ENCODE data around the gene NTSR1.

The NTSR1 gene

GRCh38 chr20:62773845-62774714, 65.4 kb downstream of the NTSR1 start:
- no peak for DNase-seq

- no peak for DNase-seq
Measured at GRCh38 chr20:62774762-62775161, 66.1 kb downstream of the NTSR1 start.

GRCh38 chr20:62775206-62775605, 66.6 kb downstream of the NTSR1 start:
- DNase-seq: no peak

GRCh38 chr20:62776035-62776691, 67.5 kb downstream of the NTSR1 start:
- DNase-seq: no peak

- no peak for DNase-seq
Measured at GRCh38 chr20:62776692-62777527, 68.3 kb downstream of the NTSR1 start.

- DNase-seq: no peak
Measured at GRCh38 chr20:62777528-62777830, 68.8 kb downstream of the NTSR1 start.

GRCh38 chr20:62778058-62778457, 69.4 kb downstream of the NTSR1 start:
- DNase-seq: no peak

- DNase-seq: no peak
Measured at GRCh38 chr20:62778601-62779416, 70.2 kb downstream of the NTSR1 start.

- DNase-seq: no peak
Measured at GRCh38 chr20:62779417-62779685, 70.7 kb downstream of the NTSR1 start.

GRCh38 chr20:62780204-62780603, 71.6 kb downstream of the NTSR1 start:
- DNase-seq: no peak

- DNase-seq: peak; percentile 11
Measured at GRCh38 chr20:62780696-62781095, 72.1 kb downstream of the NTSR1 start.

GRCh38 chr20:62782149-62782892, 73.7 kb downstream of the NTSR1 start:
- no peak for DNase-seq

GRCh38 chr20:62782893-62783278, 74.2 kb downstream of the NTSR1 start:
- no peak for DNase-seq

- DNase-seq: no peak
Measured at GRCh38 chr20:62784497-62784896, 75.9 kb downstream of the NTSR1 start.

GRCh38 chr20:62785393-62785792, 76.8 kb downstream of the NTSR1 start:
- DNase-seq: no peak

- DNase-seq: no peak
Measured at GRCh38 chr20:62786157-62786556, 77.5 kb downstream of the NTSR1 start.

- DNase-seq: no peak
Measured at GRCh38 chr20:62787321-62787720, 78.7 kb downstream of the NTSR1 start.

GRCh38 chr20:62787866-62788265, 79.2 kb downstream of the NTSR1 start:
- DNase-seq: no peak

GRCh38 chr20:62788607-62789006, 80.0 kb downstream of the NTSR1 start:
- no peak for DNase-seq

GRCh38 chr20:62790075-62790474, 81.4 kb downstream of the NTSR1 start:
- no peak for DNase-seq

- peak; percentile 42 for DNase-seq
Measured at GRCh38 chr20:62791301-62792181, 82.9 kb downstream of the NTSR1 start.

All from NCI-H748 treated with DMSO at 0.1 percent for 48 hours (cell line).